IMR-90 (cell line): ENCODE results near the gene ARHGAP18. TPM values are rescaled to one million over a fixed set of nuclear protein-coding genes. Genes with fewer than 3 reads are reported as not detected.

Experiments
- ATAC-seq: fragments of 200-7000 bp; cut with Tn5 transposase; 2 replicates; pipeline ENCODE4 v1.9.1; 2020; ENCODE audit warnings: low read depth, mild to moderate bottlenecking, moderate library complexity
- BruUV-seq: library from RNA; stranded (reverse); fragments of 400-500 nt; replicated peaks from 2 replicates; lab custom pipeline; 2021; lab: Mats Ljungman, UMichigan
- CTCF ChIA-PET: fragments of 300-600 bp; formaldehyde crosslinking; extraction: SDS; loops from one replicate; lab custom pipeline; 2021; ENCODE audit warnings: antibody characterized with exemption; lab: Yijun Ruan, JAX
- POLR2A ChIA-PET: fragments of 300-600 bp; sonication (Branson Sonifier 250); formaldehyde crosslinking; loops from one replicate; lab custom pipeline; 2022; ENCODE audit warnings: antibody characterized with exemption; ENCODE audit not compliant: unreplicated experiment; lab: Charles Lee
- DNase-seq: peaks from one replicate; pipeline ENCODE4 v3.0.0; 2013
- H2AFZ ChIP-seq: replicated peaks from 2 replicates; pipeline ENCODE3; 2013; ENCODE audit warnings: low read length, mild to moderate bottlenecking; ENCODE audit not compliant: poor library complexity
- H2AK5ac ChIP-seq: 2 replicates; pipeline ENCODE4 v1.6.1; 2013; ENCODE audit warnings: low read depth, low read length, inconsistent platforms
- H2AK9ac ChIP-seq: replicated peaks from 2 replicates; pipeline ENCODE3; 2013; ENCODE audit warnings: mild to moderate bottlenecking, low read depth, low read length, moderate library complexity; ENCODE audit not compliant: poor library complexity
- H2BK120ac ChIP-seq: 2 replicates; pipeline ENCODE4 v1.6.1; 2013; ENCODE audit warnings: low read depth, low read length, inconsistent platforms
- H2BK15ac ChIP-seq: 3 replicates; pipeline ENCODE4 v1.6.1; 2013; ENCODE audit warnings: low read depth, low read length, inconsistent platforms
- H2BK20ac ChIP-seq: 2 replicates; pipeline ENCODE4 v1.6.1; 2013; ENCODE audit warnings: low read depth, mild to moderate bottlenecking, inconsistent platforms, low read length, moderate library complexity
- H2BK5ac ChIP-seq: 2 replicates; pipeline ENCODE4 v1.6.1; 2013; ENCODE audit warnings: mild to moderate bottlenecking, low read depth, low read length, inconsistent platforms; ENCODE audit not compliant: poor library complexity, severe bottlenecking
- H3K14ac ChIP-seq: replicated peaks from 2 replicates; pipeline ENCODE4 v1.6.1; 2013; ENCODE audit warnings: low read depth, low read length, inconsistent platforms
- H3K18ac ChIP-seq: 2 replicates; pipeline ENCODE4 v1.6.1; 2013; ENCODE audit warnings: low read depth, low read length, control low read depth
- H3K23ac ChIP-seq: 2 replicates; pipeline ENCODE4 v1.6.1; 2013; ENCODE audit warnings: low read depth, low read length, inconsistent platforms
- H3K27ac ChIP-seq: 2 replicates; pipeline ENCODE4 v1.5.1; 2013; ENCODE audit warnings: mild to moderate bottlenecking, control low read depth, low read length; ENCODE audit not compliant: insufficient read depth
- H3K27me3 ChIP-seq: 2 replicates; pipeline ENCODE4 v1.6.1; 2013; ENCODE audit warnings: low read length; ENCODE audit not compliant: control insufficient read depth, insufficient read depth
- H3K36me3 ChIP-seq: 2 replicates; pipeline ENCODE4 v1.6.1; 2013; ENCODE audit warnings: low read length, mixed read lengths; ENCODE audit not compliant: control insufficient read depth, insufficient read depth
- H3K4ac ChIP-seq: 2 replicates; pipeline ENCODE4 v1.6.1; 2013; ENCODE audit warnings: low read depth, low read length, inconsistent platforms
- H3K4me1 ChIP-seq: 2 replicates; pipeline ENCODE4 v1.6.1; 2013; ENCODE audit warnings: low read length, mixed read lengths; ENCODE audit not compliant: control insufficient read depth, insufficient read depth
- H3K4me2 ChIP-seq: 2 replicates; pipeline ENCODE4 v1.6.1; 2013; ENCODE audit warnings: low read depth, mild to moderate bottlenecking, control low read depth, low read length, moderate library complexity
- H3K4me3 ChIP-seq: 2 replicates; pipeline ENCODE4 v1.5.1; 2013; ENCODE audit warnings: low read depth, mild to moderate bottlenecking, control low read depth, low read length, moderate library complexity; ENCODE audit not compliant: insufficient read depth
- H3K56ac ChIP-seq: 2 replicates; pipeline ENCODE4 v1.6.1; 2013; ENCODE audit warnings: low read length, inconsistent platforms; ENCODE audit not compliant: insufficient read depth; ENCODE audit errors: extremely low read depth
- H3K79me1 ChIP-seq, 2 experiments: 2 replicates each; pipeline ENCODE4 v1.6.1; 2013; ENCODE audit warnings: low read length in 2 of 2, inconsistent platforms in 1 of 2, low read depth in 1 of 2
- H3K9ac ChIP-seq: 2 replicates; pipeline ENCODE4 v1.6.1; 2013; ENCODE audit warnings: low read depth, low read length, control low read depth
- H3K9me1 ChIP-seq: 2 replicates; pipeline ENCODE4 v1.6.1; 2013; ENCODE audit warnings: low read length, inconsistent platforms; ENCODE audit not compliant: insufficient read depth
- H3K9me3 ChIP-seq: 2 replicates; pipeline ENCODE4 v1.6.1; 2013; ENCODE audit warnings: low read length; ENCODE audit not compliant: control insufficient read depth, insufficient read depth
- H4K20me1 ChIP-seq: 2 replicates; pipeline ENCODE4 v1.6.1; 2013; ENCODE audit warnings: low read length, inconsistent platforms; ENCODE audit not compliant: insufficient read depth
- H4K5ac ChIP-seq: 2 replicates; pipeline ENCODE4 v1.6.1; 2013; ENCODE audit warnings: mild to moderate bottlenecking, low read depth, low read length, control low read depth
- H4K8ac ChIP-seq, 2 experiments: 2 replicates each; pipeline ENCODE4 v1.6.1; 2013; ENCODE audit warnings: low read depth in 2 of 2, low read length in 2 of 2, control low read depth in 1 of 2, inconsistent platforms in 1 of 2
- H4K91ac ChIP-seq: 2 replicates; pipeline ENCODE4 v1.6.1; 2013; ENCODE audit warnings: low read depth, low read length, inconsistent platforms; ENCODE audit not compliant: insufficient read depth
- FOS ChIP-seq: fragments of 150-350 bp; IDR thresholded peaks from 2 replicates; pipeline ENCODE4 v1.6.1; 2016; ENCODE audit warnings: low read depth, low read length
- WGBS, 2 experiments: methylation state at CpG; one replicate each; pipeline versions ENCODE4 v1.1.5 to v1.1.7; 2013; ENCODE audit warnings: missing lambda C conversion rate in 2 of 2; ENCODE audit not compliant: insufficient read length in 1 of 2; ENCODE audit errors: extremely low coverage in 2 of 2; 5-methylcytosine and 5-hydroxymethylcytosine counted together
- dilution Hi-C: fragments of 300-500 bp; cut with HindIII; formaldehyde crosslinking; loops from one replicate; pipeline ENCODE4 v1.14.3; 2018; ENCODE audit warnings: low sequenced_read_pairs; ENCODE audit not compliant: unreplicated experiment
- in situ Hi-C: fragments of 300-500 bp; cut with MboI; formaldehyde crosslinking; loops from 3 replicates; pipeline ENCODE4 v1.14.3; 2019; ENCODE audit warnings: low sequenced_read_pairs, inconsistent platforms, mixed read lengths
- intact Hi-C: fragments of 100-400 bp; cut with micrococcal nuclease; formaldehyde crosslinking; loops from 2 replicates; pipeline ENCODE4 v1.10.0; 2022
- polyA plus RNA-seq, 3 experiments: library from polyadenylated mRNA; depleted of rRNA; stranded (reverse); fragments of >200 nt; gene quantifications; 2 replicates each; pipeline ENCODE4 v1.2.3, GENCODE V29; 2012; ENCODE audit warnings: low replicate concordance in 1 of 3
- total RNA-seq: library from RNA; depleted of rRNA; stranded (reverse); fragments of >200 nt; gene quantifications from 2 replicates; pipeline ENCODE4 v1.2.3, GENCODE V29; 2012

The ARHGAP18 gene
- total and polyA plus RNA-seq, 2 of the 4 experiments (the other 2 are of a cell fraction) = 6.2 to 17.0 TPM

DNA sequence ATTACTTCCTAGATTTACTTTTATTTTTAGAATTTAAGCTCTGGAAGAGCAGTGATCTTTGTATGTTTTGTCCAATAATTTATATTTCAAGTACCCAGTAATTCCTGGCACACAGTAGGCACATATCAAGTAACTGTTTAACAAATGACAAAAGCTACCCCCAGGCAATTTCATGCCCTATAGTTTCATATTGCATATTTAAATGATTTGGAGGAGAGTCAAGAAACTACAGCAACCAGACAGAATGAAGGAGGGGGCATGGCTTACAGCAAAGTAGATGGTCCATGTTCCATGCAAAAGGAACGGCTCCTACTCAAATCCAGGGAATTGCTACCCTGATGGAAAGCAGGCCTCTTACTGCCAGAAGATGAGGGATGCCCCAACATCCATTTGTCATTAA is 113.5 kb downstream of the ARHGAP18 start:
- no peak overlapping the region for H3K9ac ChIP-seq
- H2AK5ac ChIP-seq = no peak overlapping the region
- no peak overlapping the region for H3K4me3 ChIP-seq
- no peak overlapping the region for H3K14ac ChIP-seq
- DNase-seq (no peak), ATAC-seq (no peak)
- no peak overlapping the region for H2AFZ ChIP-seq
- peaks cover 3 to 9% of the 10 kb centered on the region in 2 experiments; a peak in 1 of 4 replicates for H3K79me1 ChIP-seq
- no peaks in the 10 kb centered on the region for H3K36me3 ChIP-seq
- H3K23ac ChIP-seq = no peak overlapping the region
- no peaks in the 10 kb centered on the region for H3K27me3 ChIP-seq
- no peak overlapping the region for H4K91ac ChIP-seq
- no peak overlapping the region for H2BK120ac ChIP-seq
- H3K27ac ChIP-seq = no peak overlapping the region
- peaks cover 6% of the 10 kb centered on the region for H3K4me1 ChIP-seq
- ChIA-PET CTCF (no interaction called here), POLR2A (no interaction called here)
- in situ Hi-C loops (loop anchor here (5.0 kb wide), 1 partner anchor 76 kb away; no protein-coding TSS in a partner anchor), intact Hi-C loops (loop anchor here (5.0 to 10.0 kb wide), 2 partner anchors 266 to 298 kb away; partner anchors contain the start of gene TMEM244), dilution Hi-C loops (no loop called here)
- no peak overlapping the region for H3K4me2 ChIP-seq
- no peak overlapping the region for H2AK9ac ChIP-seq
- H3K9me3 ChIP-seq = no peaks in the 10 kb centered on the region
- H3K56ac ChIP-seq = no peak overlapping the region
- no peak overlapping the region for H2BK20ac ChIP-seq
- H2BK15ac ChIP-seq = no peak overlapping the region
- H2BK5ac ChIP-seq = no peak overlapping the region
- no TSS peak for BruUV-seq
- no CpG with 5 or more reads among the region's 1 CpG for WGBS, 2 experiments
- H4K5ac ChIP-seq = no peak overlapping the region
- no peak overlapping the region for H3K18ac ChIP-seq
- 0 out of 2 replicates have a peak, but pooled peaks cover 3% of the 10 kb centered on the region for H3K9me1 ChIP-seq
- H3K4ac ChIP-seq = no peak overlapping the region; the same call in 1 of the 2 replicates
- TF ChIP-seq FOS = no peak
- H4K8ac ChIP-seq = no peak overlapping the region
- no peaks in the 10 kb centered on the region for H4K20me1 ChIP-seq
